Activated naive CD4-positive, alpha-beta T cell treated with anti-CD3 and anti-CD28 coated beads, Interleukin-2, amount 10 ng/mL, durations not matched to agents 7 days and 5 days (primary cell): ENCODE measurements around the gene EIF2B5.
A peak's percentile ranks its signal among the peaks of the same experiment; 100 is the strongest.
"Not testable (repeated sequence)": the region's sequence is repeated elsewhere in the genome, so short reads cannot be mapped to it uniquely, and the experiment has no call there.

ENCODE experiments used
- CTCF ChIA-PET: fragments of 350-600 bp; sonication (Branson Sonifier 250); formaldehyde crosslinking; loops from one replicate; lab custom pipeline; 2021; ENCODE audit warnings: antibody characterized with exemption; lab: Charles Lee
- DNase-seq: peaks from one replicate; pipeline ENCODE4 v3.0.0-alpha.2; 2020
- H3K27ac Mint-ChIP-seq: one replicate; pipeline ENCODE4 v1.8.0; 2021; ENCODE audit warnings: mild to moderate bottlenecking, moderate library complexity, mixed read lengths
- H3K27me3 Mint-ChIP-seq: one replicate; pipeline ENCODE4 v1.8.0; 2021; ENCODE audit warnings: mild to moderate bottlenecking, mixed read lengths
- H3K36me3 Mint-ChIP-seq: one replicate; pipeline ENCODE4 v1.8.0; 2021; ENCODE audit warnings: mixed read lengths
- H3K4me1 Mint-ChIP-seq: one replicate; pipeline ENCODE4 v1.8.0; 2021; ENCODE audit warnings: mixed read lengths
- H3K4me3 Mint-ChIP-seq: one replicate; pipeline ENCODE4 v1.8.0; 2021; ENCODE audit warnings: mild to moderate bottlenecking, moderate library complexity, mixed read lengths
- H3K9me3 Mint-ChIP-seq: one replicate; pipeline ENCODE4 v1.8.0; 2021; ENCODE audit warnings: mixed read lengths

EIF2B5 gene

DNA sequence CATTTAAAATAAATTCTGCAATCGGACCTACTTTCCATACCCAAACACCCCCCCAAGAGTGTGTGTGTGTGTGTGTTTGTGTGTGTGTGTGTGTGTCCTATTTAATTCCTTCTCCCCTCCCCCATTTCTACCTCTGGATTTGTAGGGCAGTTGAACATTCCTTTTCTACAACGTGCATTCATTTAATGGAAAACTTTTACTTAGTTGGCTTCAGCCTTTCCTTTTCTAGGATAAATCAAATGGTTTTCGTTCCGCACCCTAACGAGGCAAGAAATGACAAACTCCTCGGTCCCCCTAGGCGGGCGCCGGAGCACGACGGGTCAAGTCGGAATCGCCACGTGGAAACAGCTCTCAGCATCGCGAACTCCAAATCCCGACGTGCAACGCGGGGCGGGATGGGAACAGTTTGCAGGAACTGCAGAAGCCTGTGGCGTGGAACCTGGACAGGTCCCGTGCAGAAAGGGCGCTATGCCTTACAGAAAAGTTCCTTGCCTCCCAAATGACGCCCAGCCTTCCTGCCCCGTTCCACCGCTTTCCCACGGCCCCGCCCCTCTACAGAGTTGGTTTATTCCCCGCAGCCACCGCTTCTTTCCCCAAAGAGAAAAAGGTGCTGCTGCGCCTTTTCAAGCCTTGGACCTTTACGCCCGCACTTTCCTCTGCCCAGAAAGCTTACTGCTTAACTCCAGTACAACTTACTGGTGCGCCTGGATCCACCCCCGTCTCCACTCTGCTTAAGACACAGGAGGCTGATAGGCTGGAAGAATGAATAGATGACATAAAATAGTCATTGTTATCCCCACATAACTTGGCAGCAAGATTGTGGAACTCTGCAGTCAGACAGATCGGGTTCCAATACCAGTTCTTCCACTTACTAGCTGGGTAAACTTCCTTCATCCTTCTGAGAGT is 1.1 kb upstream of the EIF2B5 start:
- H3K4me3 Mint-ChIP-seq, result peak overlapping the region; percentile 96
- peaks cover 16% of the 10 kb centered on the region for H3K36me3 Mint-ChIP-seq
- H3K4me1 Mint-ChIP-seq, result peaks cover 34% of the 10 kb centered on the region
- peak overlapping the region; percentile 94 for H3K27ac Mint-ChIP-seq
- CTCF ChIA-PET, result no interaction called here
- no peaks in the 10 kb centered on the region for H3K9me3 Mint-ChIP-seq
- DNase-seq, result peak; percentile 61
- H3K27me3 Mint-ChIP-seq, result peaks cover 20% of the 10 kb centered on the region

DNA sequence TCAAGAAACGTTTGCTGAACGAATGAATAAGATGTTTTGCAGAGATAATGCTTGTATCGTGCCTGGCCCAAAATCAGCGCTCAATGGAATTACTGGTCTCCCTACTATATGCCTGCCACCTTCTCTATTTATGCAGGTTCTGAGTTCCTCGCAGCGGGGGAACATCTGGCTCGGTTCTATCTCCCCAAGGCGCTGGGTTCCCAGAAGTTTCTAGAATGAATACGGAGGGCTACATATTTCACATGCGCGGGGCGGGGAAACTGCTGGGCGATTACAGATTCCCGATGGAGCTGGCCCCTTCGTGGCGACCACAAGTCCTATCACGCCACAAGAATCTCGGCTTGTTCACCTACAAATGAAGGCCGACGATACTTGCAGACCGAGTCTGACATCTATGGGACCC is 411 bp upstream of the EIF2B5 start:
- Mint-ChIP-seq H3K36me3 (peaks cover 16% of the 10 kb centered on the region), H3K27me3 (peaks cover 20% of the 10 kb centered on the region), H3K4me1 (peaks cover 34% of the 10 kb centered on the region), H3K27ac (peak overlapping the region; percentile 94), H3K4me3 (peak overlapping the region; percentile 96), H3K9me3 (no peaks in the 10 kb centered on the region)
- CTCF ChIA-PET, result interaction anchor here (0.6 kb wide), 1 partner anchor 8 kb away, joined by 3 read pairs; no protein-coding TSS in a partner anchor
- no peak for DNase-seq

DNA sequence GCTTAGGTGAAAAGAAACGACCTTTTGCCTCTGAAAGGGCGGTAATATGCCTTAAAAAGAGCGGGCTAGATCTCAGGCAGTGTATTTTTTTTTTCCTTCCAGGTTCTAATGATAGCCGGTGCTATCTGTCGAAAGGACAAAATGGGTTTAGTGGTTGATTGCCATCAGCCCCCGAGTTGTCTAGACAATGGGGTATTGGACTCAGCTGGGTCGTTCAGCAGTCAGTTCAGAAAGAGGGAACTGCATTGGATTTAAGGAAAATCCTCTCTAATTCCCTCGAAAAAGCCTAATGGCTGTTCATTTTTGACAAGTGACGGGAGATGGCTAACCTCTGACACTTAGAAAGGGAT is 728 bp downstream of the EIF2B5 start:
- Mint-ChIP-seq H3K9me3 (no peaks in the 10 kb centered on the region), H3K4me1 (peaks cover 34% of the 10 kb centered on the region), H3K27ac (peak overlapping the region; percentile 94), H3K36me3 (peaks cover 26% of the 10 kb centered on the region), H3K4me3 (peak overlapping the region; percentile 96), H3K27me3 (peaks cover 15% of the 10 kb centered on the region)
- DNase-seq, result no peak
- CTCF ChIA-PET, result interaction anchor here (0.9 kb wide), 1 partner anchor 55 kb away, joined by 3 read pairs; no protein-coding TSS in a partner anchor

DNA sequence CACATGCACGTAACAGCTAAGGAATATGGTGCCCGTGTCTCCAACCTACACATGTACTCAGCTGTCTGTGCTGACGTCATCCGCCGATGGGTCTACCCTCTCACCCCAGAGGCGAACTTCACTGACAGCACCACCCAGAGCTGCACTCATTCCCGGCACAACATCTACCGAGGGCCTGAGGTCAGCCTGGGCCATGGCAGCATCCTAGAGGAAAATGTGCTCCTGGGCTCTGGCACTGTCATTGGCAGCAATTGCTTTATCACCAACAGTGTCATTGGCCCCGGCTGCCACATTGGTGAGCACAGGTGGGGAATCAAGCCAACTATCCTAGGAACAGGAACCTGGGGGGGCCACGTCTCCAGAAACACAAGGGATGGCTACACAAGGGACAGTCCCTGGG is 5.3 kb downstream of the EIF2B5 start:
- no peaks in the 10 kb centered on the region for H3K9me3 Mint-ChIP-seq
- DNase-seq, result no peak
- CTCF ChIA-PET, result interaction anchor here (1.1 kb wide), 1 partner anchor 109 kb away, joined by 3 read pairs; the partner anchor contains the start of gene EEF1AKMT4
- no peak overlapping the region for H3K4me3 Mint-ChIP-seq
- H3K27ac Mint-ChIP-seq, result no peak overlapping the region
- H3K4me1 Mint-ChIP-seq, result peaks cover 23% of the 10 kb centered on the region
- H3K36me3 Mint-ChIP-seq, result peaks cover 53% of the 10 kb centered on the region
- no peaks in the 10 kb centered on the region for H3K27me3 Mint-ChIP-seq

DNA sequence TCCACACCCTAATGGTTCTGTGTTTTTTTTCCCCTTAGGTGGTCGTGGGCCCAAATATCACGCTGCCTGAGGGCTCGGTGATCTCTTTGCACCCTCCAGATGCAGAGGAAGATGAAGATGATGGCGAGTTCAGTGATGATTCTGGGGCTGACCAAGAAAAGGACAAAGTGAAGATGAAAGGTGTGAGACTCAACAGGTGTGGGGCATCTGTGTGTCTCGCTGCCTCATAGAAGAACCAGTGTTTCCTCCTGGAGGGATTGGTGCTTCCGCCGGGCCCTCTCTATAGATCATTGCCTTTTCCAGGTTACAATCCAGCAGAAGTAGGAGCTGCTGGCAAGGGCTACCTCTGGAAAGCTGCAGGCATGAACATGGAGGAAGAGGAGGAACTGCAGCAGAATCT is 7.0 kb downstream of the EIF2B5 start:
- DNase-seq, result no peak
- Mint-ChIP-seq H3K4me1 (peaks cover 8% of the 10 kb centered on the region), H3K27me3 (no peaks in the 10 kb centered on the region), H3K27ac (no peak overlapping the region), H3K9me3 (no peaks in the 10 kb centered on the region), H3K4me3 (no peak overlapping the region), H3K36me3 (peaks cover 49% of the 10 kb centered on the region)
- CTCF ChIA-PET, result no interaction called here

DNA sequence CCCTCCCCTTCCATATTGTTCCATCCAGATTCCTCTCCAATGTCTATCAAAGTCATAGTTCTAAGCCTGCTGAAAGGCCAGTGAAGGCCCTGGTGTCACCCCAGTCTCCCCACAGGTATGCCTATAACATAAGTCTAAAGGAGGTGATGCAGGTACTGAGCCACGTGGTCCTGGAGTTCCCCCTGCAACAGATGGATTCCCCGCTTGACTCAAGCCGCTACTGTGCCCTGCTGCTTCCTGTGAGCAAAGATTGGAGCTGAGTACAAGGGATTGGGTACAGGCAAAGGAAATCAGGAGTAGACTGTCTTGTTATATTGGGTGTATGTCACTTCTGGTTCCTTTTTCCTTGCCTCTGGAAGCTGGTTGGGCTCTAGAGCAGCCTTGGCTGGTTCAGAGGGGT is 8.2 kb downstream of the EIF2B5 start:
- CTCF ChIA-PET, result no interaction called here

DNA sequence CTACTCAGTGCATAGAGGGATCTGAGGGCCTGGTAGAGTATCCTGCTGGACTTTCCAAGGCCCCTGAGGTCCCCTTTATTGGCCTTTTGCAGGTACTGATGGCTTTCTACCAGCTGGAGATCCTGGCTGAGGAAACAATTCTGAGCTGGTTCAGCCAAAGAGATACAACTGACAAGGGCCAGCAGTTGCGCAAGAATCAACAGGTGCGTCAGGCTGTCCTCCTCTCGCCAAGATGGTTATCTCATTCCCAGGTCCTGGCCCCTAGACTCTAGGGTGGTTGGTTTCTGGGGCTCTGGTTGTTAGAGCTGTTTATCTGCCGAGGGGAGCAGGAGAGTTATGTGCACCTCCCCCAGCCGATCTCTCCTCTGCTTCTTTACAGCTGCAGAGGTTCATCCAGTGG is 9.3 kb downstream of the EIF2B5 start:
- Mint-ChIP-seq H3K27ac (no peak overlapping the region), H3K36me3 (peaks cover 41% of the 10 kb centered on the region), H3K27me3 (no peaks in the 10 kb centered on the region), H3K4me3 (no peak overlapping the region), H3K9me3 (no peaks in the 10 kb centered on the region), H3K4me1 (no peaks in the 10 kb centered on the region)
- DNase-seq, result no peak
- CTCF ChIA-PET, result interaction anchor here (0.7 to 3.4 kb wide), 4 partner anchors 15 to 105 kb away, joined by 3 to 15 read pairs (median 4); partner anchors contain the start of gene EEF1AKMT4

More for the DNA sequence above, 8.2 kb downstream of the EIF2B5 start:
- H3K4me3 Mint-ChIP-seq, result no peak overlapping the region
- DNase-seq, result no peak
- no peak overlapping the region for H3K27ac Mint-ChIP-seq
- no peaks in the 10 kb centered on the region for H3K27me3 Mint-ChIP-seq
- peaks cover 41% of the 10 kb centered on the region for H3K36me3 Mint-ChIP-seq
- H3K9me3 Mint-ChIP-seq, result no peaks in the 10 kb centered on the region
- no peaks in the 10 kb centered on the region for H3K4me1 Mint-ChIP-seq

DNA sequence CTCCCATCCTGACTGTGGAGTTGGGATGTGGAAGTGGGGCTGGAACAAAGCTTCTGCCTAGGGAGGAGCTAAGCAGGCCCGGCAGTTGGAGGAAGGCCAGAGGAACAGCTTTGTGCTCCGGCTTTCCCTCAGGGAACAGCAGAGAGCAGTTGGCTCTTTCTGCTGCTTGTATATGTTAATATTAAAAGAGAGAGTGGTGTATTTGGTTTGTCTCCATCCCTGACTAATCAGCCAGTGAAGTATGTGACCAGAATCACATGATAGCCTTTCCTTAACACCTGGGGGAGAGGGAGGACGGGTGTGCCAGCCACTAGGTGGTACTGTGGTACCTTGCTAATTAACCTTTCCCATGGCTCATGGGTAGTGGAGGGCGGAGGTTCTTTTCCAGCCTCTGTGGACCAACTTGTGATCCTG is 10.0 kb downstream of the EIF2B5 start:
- Mint-ChIP-seq H3K9me3 (no peaks in the 10 kb centered on the region), H3K27ac (no peak overlapping the region)

DNA sequence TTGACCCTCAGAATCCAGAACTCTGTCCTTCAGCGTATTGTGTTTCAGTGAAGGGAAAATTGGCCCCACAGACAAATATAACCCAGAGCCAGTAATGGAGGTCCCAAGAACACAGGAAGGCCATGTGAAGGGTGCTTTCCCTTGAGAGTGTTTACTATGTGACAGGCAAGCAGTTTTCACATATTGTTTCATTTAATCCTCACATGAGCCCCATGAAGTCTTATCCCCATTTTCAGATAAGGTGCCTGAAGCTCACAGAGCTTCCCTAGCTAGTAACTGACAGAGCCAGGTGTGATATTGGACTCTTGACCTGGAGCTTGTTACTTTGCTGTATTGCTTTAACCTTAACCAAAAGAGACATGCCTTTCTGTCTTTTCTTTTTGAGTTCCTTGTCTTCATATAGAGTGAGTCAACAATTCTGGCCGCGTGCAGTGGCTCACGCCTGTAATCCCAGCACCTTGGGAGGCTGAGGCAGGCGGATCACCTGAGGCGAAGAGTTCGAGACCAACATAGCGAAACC is 10.7 kb downstream of the EIF2B5 start:
- Mint-ChIP-seq H3K9me3 (no peaks in the 10 kb centered on the region), H3K36me3 (peaks cover 32% of the 10 kb centered on the region), H3K4me1 (no peaks in the 10 kb centered on the region), H3K27me3 (peaks cover 4% of the 10 kb centered on the region), H3K27ac (no peak overlapping the region), H3K4me3 (no peak overlapping the region)
- CTCF ChIA-PET, result interaction anchor here (0.9 to 3.4 kb wide), 5 partner anchors 9 to 143 kb away, joined by 3 to 15 read pairs (median 4); partner anchors contain the start of genes DVL3 and EEF1AKMT4
- DNase-seq, result no peak

More for the DNA sequence above, 10.0 kb downstream of the EIF2B5 start:
- peaks cover 4% of the 10 kb centered on the region for H3K27me3 Mint-ChIP-seq
- DNase-seq, result peak; percentile 54
- CTCF ChIA-PET, result interaction anchor here (0.7 to 3.4 kb wide), 6 partner anchors 10 to 105 kb away, joined by 3 to 15 read pairs (median 4); partner anchors contain the start of genes DVL3 and EEF1AKMT4
- H3K4me1 Mint-ChIP-seq, result no peaks in the 10 kb centered on the region
- no peak overlapping the region for H3K4me3 Mint-ChIP-seq
- H3K36me3 Mint-ChIP-seq, result peaks cover 39% of the 10 kb centered on the region

DNA sequence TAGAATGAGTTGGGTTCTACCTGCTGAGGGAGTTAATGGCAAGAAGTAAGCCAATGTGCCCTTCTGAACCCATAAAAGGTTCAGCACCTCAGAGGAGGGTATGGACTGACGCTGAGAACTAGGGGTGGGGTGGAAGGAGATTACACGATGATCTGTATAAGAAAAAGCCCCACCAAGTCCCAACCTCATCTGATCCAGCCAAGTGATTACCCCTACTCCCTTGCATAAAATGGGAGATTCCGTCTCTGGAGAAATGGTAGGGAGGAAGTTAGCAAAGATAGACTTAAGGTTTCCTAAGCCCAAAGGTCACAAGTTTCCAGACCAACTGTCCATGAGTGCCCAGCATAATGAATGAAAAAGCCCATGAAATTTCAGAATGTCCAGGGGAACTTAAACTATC is 12.9 kb downstream of the EIF2B5 start:
- H3K27ac Mint-ChIP-seq, result no peak overlapping the region
- CTCF ChIA-PET, result no interaction called here
- H3K4me3 Mint-ChIP-seq, result no peak overlapping the region
- H3K9me3 Mint-ChIP-seq, result no peaks in the 10 kb centered on the region
- H3K27me3 Mint-ChIP-seq, result peaks cover 4% of the 10 kb centered on the region
- peaks cover 10% of the 10 kb centered on the region for H3K36me3 Mint-ChIP-seq
- no peaks in the 10 kb centered on the region for H3K4me1 Mint-ChIP-seq
- no peak for DNase-seq

DNA sequence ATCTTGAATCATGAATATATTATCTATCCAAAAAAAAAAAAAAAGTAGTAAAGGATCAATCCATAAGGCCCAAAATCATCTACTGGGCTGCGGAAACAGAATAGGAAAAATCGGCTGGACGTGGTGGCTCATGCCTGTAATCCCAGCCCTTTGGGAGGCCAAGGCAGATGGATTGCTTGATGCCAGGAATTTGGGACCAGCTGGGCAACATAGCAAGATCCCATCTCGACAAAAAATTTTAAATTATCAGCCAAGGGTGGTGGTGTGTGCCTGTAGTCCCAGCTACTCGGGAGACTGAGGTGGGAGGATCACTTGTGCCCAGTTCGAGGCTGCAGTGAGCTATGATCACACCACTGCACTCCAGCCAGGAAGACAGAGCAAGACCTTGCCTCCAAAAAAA is 14.0 kb downstream of the EIF2B5 start:
- peaks cover 4% of the 10 kb centered on the region for H3K27me3 Mint-ChIP-seq
- no peak for DNase-seq
- no peak overlapping the region for H3K27ac Mint-ChIP-seq
- CTCF ChIA-PET, result interaction anchor here (1.0 kb wide), 1 partner anchor 100 kb away, joined by 3 read pairs; the partner anchor contains the start of gene EEF1AKMT4
- no peaks in the 10 kb centered on the region for H3K4me1 Mint-ChIP-seq
- H3K36me3 Mint-ChIP-seq, result peaks cover 2% of the 10 kb centered on the region
- H3K9me3 Mint-ChIP-seq, result no peaks in the 10 kb centered on the region
- H3K4me3 Mint-ChIP-seq, result no peak overlapping the region

DNA sequence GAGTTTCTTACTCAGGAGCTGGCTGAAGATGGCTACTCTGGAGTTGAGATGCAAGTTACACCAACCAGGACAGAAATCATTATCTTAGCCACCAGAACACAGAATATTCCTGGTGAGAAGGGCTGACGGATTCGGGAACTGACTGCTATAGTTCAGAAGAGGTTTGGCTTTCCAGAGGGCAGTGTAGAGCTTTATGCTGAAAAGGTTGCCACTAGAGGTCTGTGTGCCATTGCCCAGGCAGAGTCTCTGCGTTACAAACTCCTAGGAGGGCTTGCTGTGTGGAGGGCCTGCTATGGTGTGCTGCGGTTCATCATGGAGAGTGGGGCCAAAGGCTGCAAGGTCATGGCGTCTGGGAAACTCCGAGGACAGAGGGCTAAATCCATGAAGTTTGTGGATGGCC is 14.6 kb downstream of the EIF2B5 start:
- DNase-seq, H3K36me3 Mint-ChIP-seq, H3K9me3 Mint-ChIP-seq, H3K4me3 Mint-ChIP-seq, H3K27ac Mint-ChIP-seq, H3K4me1 Mint-ChIP-seq, CTCF ChIA-PET, H3K27me3 Mint-ChIP-seq: not testable (repeated sequence)

DNA sequence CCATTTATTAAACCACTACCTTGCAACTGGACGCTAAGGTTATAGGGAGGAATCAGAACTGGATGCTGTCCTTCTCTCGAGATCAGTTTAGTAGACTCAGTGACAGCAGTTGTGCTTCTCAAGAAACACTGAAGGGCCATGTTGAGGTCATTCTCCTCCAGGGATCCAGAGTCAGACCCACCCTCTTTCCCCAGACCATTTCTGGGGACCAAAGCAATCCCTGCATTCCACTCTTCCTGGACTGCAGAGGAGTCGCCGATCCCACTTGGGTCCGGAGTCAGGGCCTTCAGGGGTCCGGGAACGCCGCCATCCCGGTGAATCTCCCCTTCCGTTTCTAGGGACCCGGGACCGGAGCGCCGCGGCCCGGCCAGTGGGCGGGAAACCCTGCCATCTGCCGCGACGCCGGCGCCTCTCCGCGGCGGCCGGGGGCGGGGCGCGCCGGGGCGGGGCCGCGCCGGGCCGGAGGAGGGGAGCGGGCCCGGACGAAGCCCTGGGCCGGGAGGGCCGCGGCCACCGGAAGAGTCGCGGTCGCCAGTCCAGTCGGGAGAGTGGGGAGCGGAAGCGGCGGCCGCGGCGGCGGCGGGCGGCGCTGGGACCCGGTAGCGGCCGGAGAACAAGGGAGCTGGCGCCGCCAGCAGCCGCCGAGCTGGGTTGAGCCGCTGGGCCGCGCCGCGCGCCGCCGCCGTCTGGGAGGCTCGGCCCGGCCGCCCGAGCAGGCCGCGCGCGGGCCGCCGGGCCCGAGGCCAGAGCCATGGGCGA is 19.9 kb downstream of the EIF2B5 start, which contains the start of gene DVL3:
TSS of gene DVL3 (plus strand) at position 493 of the 759 bp plus-strand sequence. CDS start at position 752, 259 bp downstream.
- H3K36me3 Mint-ChIP-seq, result peaks cover 3% of the 10 kb centered on the region
- H3K9me3 Mint-ChIP-seq, result no peaks in the 10 kb centered on the region
- DNase-seq, result peak; percentile 62
- CTCF ChIA-PET, result interaction anchor here (1.0 to 1.1 kb wide), 4 partner anchors 9 to 251 kb away, joined by 3 to 5 read pairs (median 3); partner anchors contain the start of gene EEF1AKMT4
- H3K4me1 Mint-ChIP-seq, result peaks cover 29% of the 10 kb centered on the region
- peak within 1 kb of the TSS; percentile 97 for H3K4me3 Mint-ChIP-seq
- peak within 1 kb of the TSS; percentile 79 for H3K27ac Mint-ChIP-seq
- peaks cover under 1% of the 10 kb centered on the region for H3K27me3 Mint-ChIP-seq
